CD14-positive monocyte (primary cell): ENCODE results near the gene DPH1. TPM values are rescaled to one million over a fixed set of nuclear protein-coding genes. Genes with fewer than 3 reads are reported as not detected.

Experiments used
- DNase-seq, 3 donors: peaks; one replicate each; pipeline ENCODE4 v3.0.0-alpha.2; 2011 to 2022
- H2AFZ ChIP-seq: 2 replicates; pipeline ENCODE4 v1.6.0; 2012; ENCODE audit warnings: mild to moderate bottlenecking, low read depth, low read length, inconsistent platforms; ENCODE audit not compliant: insufficient read depth, poor library complexity, severe bottlenecking
- H3K27ac ChIP-seq, 2 donors: 1 replicate in 1 of 2; 2 replicates in 1 of 2; pipeline ENCODE4 v1.5.1; 2012 to 2013; ENCODE audit warnings: low read length in 2 of 2, control low read depth in 1 of 2, inconsistent platforms in 1 of 2, low read depth in 1 of 2, mild to moderate bottlenecking in 1 of 2
- H3K27me3 ChIP-seq, 2 donors: one replicate each; pipeline versions ENCODE4 v1.6.0 to v1.6.1; 2011 to 2013; ENCODE audit warnings: low read length in 2 of 2; ENCODE audit not compliant: control insufficient read depth in 2 of 2, insufficient read depth in 2 of 2
- H3K36me3 ChIP-seq, 2 donors: replicated peaks in 1 of 2; 1 replicate in 1 of 2; 2 replicates in 1 of 2; pipeline versions ENCODE4 v1.5.1 to v1.6.1; 2012 to 2013; ENCODE audit warnings: low read length in 2 of 2, control low read depth in 1 of 2, inconsistent platforms in 1 of 2, mild to moderate bottlenecking in 1 of 2; ENCODE audit not compliant: insufficient read depth in 2 of 2, control insufficient read depth in 1 of 2
- H3K4me1 ChIP-seq, 2 donors: 1 replicate in 1 of 2; 2 replicates in 1 of 2; pipeline versions ENCODE4 v1.5.1 to v1.6.1; 2012 to 2013; ENCODE audit warnings: low read length in 2 of 2, control low read depth in 1 of 2, inconsistent platforms in 1 of 2, mild to moderate bottlenecking in 1 of 2, moderate library complexity in 1 of 2; ENCODE audit not compliant: insufficient read depth in 2 of 2, control insufficient read depth in 1 of 2
- H3K4me2 ChIP-seq: replicated peaks from 2 replicates; pipeline ENCODE3; 2012; ENCODE audit warnings: low read length, moderate library complexity, mild to moderate bottlenecking; ENCODE audit not compliant: poor library complexity, severe bottlenecking; ENCODE audit errors: extremely low read depth
- H3K4me3 ChIP-seq, 3 experiments: fragments of 200-600 bp in 1 of 3; sonication (generic) in 1 of 3; replicated peaks in 1 of 3; 1 replicate in 2 of 3; 2 replicates in 1 of 3; pipeline ENCODE4 v1.5.1; 2011 to 2013; ENCODE audit warnings: low read length in 3 of 3, mild to moderate bottlenecking in 3 of 3, control low read depth in 2 of 3, low read depth in 2 of 3, inconsistent platforms in 1 of 3, moderate library complexity in 1 of 3
- H3K79me2 ChIP-seq: 2 replicates; pipeline ENCODE4 v1.6.0; 2012; ENCODE audit warnings: mild to moderate bottlenecking, control low read depth, inconsistent platforms, low read length, moderate library complexity; ENCODE audit not compliant: insufficient read depth
- H3K9ac ChIP-seq: 2 replicates; pipeline ENCODE4 v1.6.0; 2017; ENCODE audit warnings: low read length, mild to moderate bottlenecking; ENCODE audit not compliant: insufficient read depth, poor library complexity, severe bottlenecking
- H3K9me3 ChIP-seq, 2 donors: replicated peaks in 1 of 2; 1 replicate in 1 of 2; 2 replicates in 1 of 2; pipeline versions ENCODE4 v1.5.1 to v1.6.1; 2012 to 2013; ENCODE audit warnings: low read length in 2 of 2, control low read depth in 1 of 2; ENCODE audit not compliant: control insufficient read depth in 1 of 2, insufficient read depth in 1 of 2
- H4K20me1 ChIP-seq: 2 replicates; pipeline ENCODE4 v1.6.0; 2012; ENCODE audit warnings: mild to moderate bottlenecking, low read length, control low read depth, moderate library complexity; ENCODE audit not compliant: insufficient read depth
- H3K27ac Mint-ChIP-seq, 7 donors: one replicate each; pipeline ENCODE4 v1.8.0; 2020; ENCODE audit warnings: mild to moderate bottlenecking in 7 of 7, mixed read lengths in 7 of 7, moderate library complexity in 6 of 7, inconsistent platforms in 2 of 7
- H3K27me3 Mint-ChIP-seq, 3 donors: one replicate each; pipeline ENCODE4 v1.8.0; 2021 to 2022; ENCODE audit warnings: low read depth in 3 of 3, mild to moderate bottlenecking in 3 of 3, mixed read lengths in 3 of 3, moderate library complexity in 3 of 3, inconsistent platforms in 1 of 3
- H3K36me3 Mint-ChIP-seq, 2 donors: one replicate each; pipeline ENCODE4 v1.8.0; 2020; ENCODE audit warnings: mixed read lengths in 2 of 2, inconsistent platforms in 1 of 2, mild to moderate bottlenecking in 1 of 2
- H3K4me1 Mint-ChIP-seq: one replicate; pipeline ENCODE4 v1.8.0; 2020; ENCODE audit warnings: mild to moderate bottlenecking, mixed read lengths
- H3K4me3 Mint-ChIP-seq, 2 donors: one replicate each; pipeline ENCODE4 v1.8.0; 2020; ENCODE audit warnings: mild to moderate bottlenecking in 2 of 2, mixed read lengths in 2 of 2, moderate library complexity in 1 of 2
- H3K9me3 Mint-ChIP-seq, 7 donors: one replicate each; pipeline ENCODE4 v1.8.0; 2020 to 2022; ENCODE audit warnings: mixed read lengths in 7 of 7, mild to moderate bottlenecking in 6 of 7, moderate library complexity in 6 of 7, inconsistent platforms in 2 of 7
- WGBS: methylation state at CpG from one replicate; pipeline ENCODE4 v1.1.5; 2013; ENCODE audit warnings: missing lambda C conversion rate; ENCODE audit not compliant: insufficient coverage; 5-methylcytosine and 5-hydroxymethylcytosine counted together
- intact Hi-C, 2 donors: fragments of 100-400 bp; cut with micrococcal nuclease; formaldehyde crosslinking; loops; one replicate each; pipeline versions ENCODE4 v1.15.0 to v1.15.1; 2023
- polyA plus RNA-seq, 3 donors: library from polyadenylated mRNA; depleted of rRNA in 1 of 3; unstranded in 2 of 3; stranded (reverse) in 1 of 3; fragments of 300-500 nt in 2 of 3; fragments of >200 nt in 1 of 3; fragmentation: Illumina TruSeq in 2 of 3; gene quantifications; 1 replicate in 2 of 3; 2 replicates in 1 of 3; pipeline ENCODE4 v1.2.3, GENCODE V29; 2012 to 2021
- TF ChIP-seq, protein P1 (sequence below): fragments of 200-600 bp; IDR thresholded peaks from one replicate; pipeline ENCODE4 v1.8.0; 2022; ENCODE audit warnings: antibody characterized with exemption, mild to moderate bottlenecking

DPH1 gene
- polyA plus RNA-seq, 3 donors = 7.5 to 29.4 (median 9.3) TPM

DNA sequence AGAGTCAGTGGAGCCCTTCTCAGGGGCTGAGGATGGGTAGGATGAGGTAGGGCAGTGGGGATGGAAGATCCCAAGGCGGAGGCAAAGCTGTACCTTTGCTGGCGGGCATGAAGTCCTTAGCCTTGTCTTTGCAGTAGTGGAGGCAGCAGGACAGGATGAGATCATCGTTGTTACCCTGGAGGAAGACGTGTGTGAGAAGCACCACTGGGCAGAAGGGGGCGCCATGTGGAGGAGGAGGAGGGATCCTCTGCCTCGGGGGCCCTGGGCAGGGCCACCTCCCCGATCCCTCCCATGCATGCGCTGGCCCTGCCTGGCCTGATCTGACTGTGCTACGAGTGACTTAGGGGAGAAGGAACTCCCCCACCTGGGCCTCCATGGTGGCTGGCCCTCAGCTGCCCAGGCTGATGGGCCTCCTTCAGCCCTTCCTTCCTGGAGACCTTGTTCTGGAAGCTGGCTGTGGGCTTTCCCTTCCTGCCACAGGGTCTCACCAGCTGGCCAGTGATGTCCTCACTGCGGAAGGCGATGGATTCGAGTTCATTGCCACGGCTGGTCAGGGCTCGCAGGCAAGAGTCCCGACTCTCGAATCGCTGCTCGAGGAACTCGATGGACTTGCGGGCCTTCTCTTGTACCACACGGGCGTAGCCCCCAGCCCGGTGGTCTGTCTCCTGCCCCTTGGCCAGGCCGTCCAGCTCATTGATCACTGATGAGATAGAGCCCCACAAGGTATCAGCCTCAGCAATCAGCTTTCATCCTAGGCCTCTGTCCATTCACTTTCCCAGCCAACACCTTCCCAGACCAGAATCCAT, 35.2 kb downstream of the DPH1 start:
- peaks cover 21 to 72% of the 10 kb centered on the region in 2 donors for H3K36me3 ChIP-seq
- TF ChIP-seq, protein P1, sequence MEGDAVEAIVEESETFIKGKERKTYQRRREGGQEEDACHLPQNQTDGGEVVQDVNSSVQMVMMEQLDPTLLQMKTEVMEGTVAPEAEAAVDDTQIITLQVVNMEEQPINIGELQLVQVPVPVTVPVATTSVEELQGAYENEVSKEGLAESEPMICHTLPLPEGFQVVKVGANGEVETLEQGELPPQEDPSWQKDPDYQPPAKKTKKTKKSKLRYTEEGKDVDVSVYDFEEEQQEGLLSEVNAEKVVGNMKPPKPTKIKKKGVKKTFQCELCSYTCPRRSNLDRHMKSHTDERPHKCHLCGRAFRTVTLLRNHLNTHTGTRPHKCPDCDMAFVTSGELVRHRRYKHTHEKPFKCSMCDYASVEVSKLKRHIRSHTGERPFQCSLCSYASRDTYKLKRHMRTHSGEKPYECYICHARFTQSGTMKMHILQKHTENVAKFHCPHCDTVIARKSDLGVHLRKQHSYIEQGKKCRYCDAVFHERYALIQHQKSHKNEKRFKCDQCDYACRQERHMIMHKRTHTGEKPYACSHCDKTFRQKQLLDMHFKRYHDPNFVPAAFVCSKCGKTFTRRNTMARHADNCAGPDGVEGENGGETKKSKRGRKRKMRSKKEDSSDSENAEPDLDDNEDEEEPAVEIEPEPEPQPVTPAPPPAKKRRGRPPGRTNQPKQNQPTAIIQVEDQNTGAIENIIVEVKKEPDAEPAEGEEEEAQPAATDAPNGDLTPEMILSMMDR = peak; percentile 71
- H3K9me3 ChIP-seq = no peaks in the 10 kb centered on the region
- intact Hi-C loops = no loop called here
- no peak overlapping the region for H3K9ac ChIP-seq
- peak overlapping the region in 1 of 7 donors; percentile 69 for H3K27ac Mint-ChIP-seq
- H3K27me3 Mint-ChIP-seq = peaks cover 5 to 15% (median 7%) of the 10 kb centered on the region in 3 donors
- H3K4me1 Mint-ChIP-seq = peaks cover 23% of the 10 kb centered on the region
- peaks cover 84 to 89% of the 10 kb centered on the region in 2 donors for H3K36me3 Mint-ChIP-seq
- H3K4me3 Mint-ChIP-seq = no peak overlapping the region
- H3K4me2 ChIP-seq = no peak overlapping the region
- 89% methylated on average over 24 of the region's 24 CpGs for WGBS
- no peak overlapping the region for H2AFZ ChIP-seq
- no peak overlapping the region for H3K27ac ChIP-seq
- no peaks in the 10 kb centered on the region for H3K9me3 Mint-ChIP-seq
- peak in 2 of 3 donors; percentile 44 to 70 for DNase-seq
- H3K4me3 ChIP-seq = no peak overlapping the region
- no peaks in the 10 kb centered on the region for H4K20me1 ChIP-seq
- H3K27me3 ChIP-seq = peaks cover 0 to under 1% of the 10 kb centered on the region in 2 donors
- H3K79me2 ChIP-seq = no peaks in the 10 kb centered on the region
- H3K4me1 ChIP-seq = peaks cover 3 to 7% of the 10 kb centered on the region in 2 donors

GRCh38 chr17:2065949-2066400, 36.0 kb downstream of the DPH1 start:
- H3K4me3 ChIP-seq = no peak overlapping the region
- no peak for DNase-seq
- H3K9me3 ChIP-seq = no peaks in the 10 kb centered on the region
- intact Hi-C loops = no loop called here
- H3K9ac ChIP-seq = no peak overlapping the region
- Mint-ChIP-seq H3K27me3 (peaks cover 2 to 7% (median 5%) of the 10 kb centered on the region in 3 donors), H3K9me3 (no peaks in the 10 kb centered on the region), H3K36me3 (peaks cover 83 to 87% of the 10 kb centered on the region in 2 donors), H3K27ac (peak overlapping the region in 1 of 7 donors; percentile 69), H3K4me1 (peaks cover 23% of the 10 kb centered on the region), H3K4me3 (no peak overlapping the region)
- peaks cover 5 to 9% of the 10 kb centered on the region in 2 donors for H3K4me1 ChIP-seq
- TF ChIP-seq, protein P1 = no peak
- H3K79me2 ChIP-seq = no peaks in the 10 kb centered on the region
- no peak overlapping the region for H2AFZ ChIP-seq
- H3K27ac ChIP-seq = no peak overlapping the region
- H3K36me3 ChIP-seq = peaks cover 17 to 72% of the 10 kb centered on the region in 2 donors
- H3K4me2 ChIP-seq = no peak overlapping the region
- 95% methylated on average over 4 of the region's 10 CpGs for WGBS
- H4K20me1 ChIP-seq = no peaks in the 10 kb centered on the region
- no peaks in the 10 kb centered on the region for H3K27me3 ChIP-seq
